DOHH2 (cell line): ENCODE data around the gene CBLN2.

Experiments
- EZH2phosphoT487 ChIP-seq: fragments of 200-600 bp; sonication (generic); IDR thresholded peaks from 2 replicates; pipeline ENCODE4 v1.6.1; 2017; ENCODE audit warnings: borderline replicate concordance, mild to moderate bottlenecking, antibody characterized with exemption, low read length, moderate library complexity, mixed read lengths
- TF ChIP-seq, protein P1 (sequence below): fragments of 200-600 bp; sonication (generic); IDR thresholded peaks from one replicate; pipeline ENCODE4 v1.5.1; 2014; ENCODE audit warnings: antibody characterized with exemption, mild to moderate bottlenecking, low read depth, low read length; ENCODE audit not compliant: poor library complexity, severe bottlenecking

DNA sequence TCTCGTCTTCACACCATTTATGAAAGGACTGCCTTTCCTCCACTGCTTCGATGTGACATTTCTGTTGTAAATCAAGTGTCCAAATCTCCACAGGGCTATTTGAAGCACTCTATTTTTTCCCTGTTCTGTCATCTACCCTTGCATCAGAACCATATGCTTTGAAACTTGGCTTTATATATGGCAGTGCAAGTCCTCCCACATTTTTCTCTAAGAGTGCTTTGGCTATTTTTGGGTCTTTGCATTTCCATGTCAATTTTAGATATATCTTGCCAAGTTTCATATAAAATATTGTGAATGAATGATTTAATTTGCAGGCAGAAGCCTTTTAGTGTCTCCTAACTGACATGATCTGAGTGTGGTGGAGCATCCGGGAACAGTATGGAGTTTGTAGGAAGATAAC is 37.8 kb upstream of the CBLN2 start:
- TF ChIP-seq, protein P1, sequence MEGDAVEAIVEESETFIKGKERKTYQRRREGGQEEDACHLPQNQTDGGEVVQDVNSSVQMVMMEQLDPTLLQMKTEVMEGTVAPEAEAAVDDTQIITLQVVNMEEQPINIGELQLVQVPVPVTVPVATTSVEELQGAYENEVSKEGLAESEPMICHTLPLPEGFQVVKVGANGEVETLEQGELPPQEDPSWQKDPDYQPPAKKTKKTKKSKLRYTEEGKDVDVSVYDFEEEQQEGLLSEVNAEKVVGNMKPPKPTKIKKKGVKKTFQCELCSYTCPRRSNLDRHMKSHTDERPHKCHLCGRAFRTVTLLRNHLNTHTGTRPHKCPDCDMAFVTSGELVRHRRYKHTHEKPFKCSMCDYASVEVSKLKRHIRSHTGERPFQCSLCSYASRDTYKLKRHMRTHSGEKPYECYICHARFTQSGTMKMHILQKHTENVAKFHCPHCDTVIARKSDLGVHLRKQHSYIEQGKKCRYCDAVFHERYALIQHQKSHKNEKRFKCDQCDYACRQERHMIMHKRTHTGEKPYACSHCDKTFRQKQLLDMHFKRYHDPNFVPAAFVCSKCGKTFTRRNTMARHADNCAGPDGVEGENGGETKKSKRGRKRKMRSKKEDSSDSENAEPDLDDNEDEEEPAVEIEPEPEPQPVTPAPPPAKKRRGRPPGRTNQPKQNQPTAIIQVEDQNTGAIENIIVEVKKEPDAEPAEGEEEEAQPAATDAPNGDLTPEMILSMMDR = no peak
- no peak for TF ChIP-seq EZH2phosphoT487
